SK-N-SH treated with all-trans-retinoic acid at 6 μM for 48 hours (cell line): Measurements from ENCODE around the gene FAM9B.

ENCODE experiments used
- ATAC-seq: fragments of 200-7000 bp; cut with Tn5 transposase; 3 replicates; pipeline ENCODE4 v1.9.1; 2020; ENCODE audit warnings: mild to moderate bottlenecking, moderate library complexity
- ARNTL ChIP-seq: fragments of 450-650 bp; formaldehyde crosslinking; IDR thresholded peaks from 2 replicates; pipeline ENCODE4 v1.5.0; 2020; ENCODE audit warnings: low read depth, mild to moderate bottlenecking, moderate library complexity, borderline replicate concordance
- BACH2 ChIP-seq: fragments of 250-450 bp; sonication (Bioruptor Pico); IDR thresholded peaks from 2 replicates; pipeline ENCODE4 v1.9.0; 2021; ENCODE audit warnings: mild to moderate bottlenecking, borderline replicate concordance
- CSDC2 ChIP-seq: fragments of 250-450 bp; sonication (Bioruptor Pico); IDR thresholded peaks from 2 replicates; pipeline ENCODE4 v1.5.0; 2020; ENCODE audit warnings: mild to moderate bottlenecking, moderate library complexity
- ESRRG ChIP-seq: fragments of 250-450 bp; sonication (Bioruptor Pico); IDR thresholded peaks from 2 replicates; pipeline ENCODE4 v1.6.1; 2021; ENCODE audit warnings: mild to moderate bottlenecking
- GLIS3 ChIP-seq: fragments of 250-450 bp; sonication (Bioruptor Pico); IDR thresholded peaks from 2 replicates; pipeline ENCODE4 v1.5.0; 2020; ENCODE audit warnings: mild to moderate bottlenecking, moderate library complexity
- OSR1 ChIP-seq: fragments of 250-450 bp; sonication (Bioruptor Pico); IDR thresholded peaks from 2 replicates; pipeline ENCODE4 v1.8.0; 2022; ENCODE audit warnings: moderate library complexity, mild to moderate bottlenecking, inconsistent platforms
- RARB ChIP-seq: fragments of 250-450 bp; sonication (Bioruptor Pico); IDR thresholded peaks from 2 replicates; pipeline ENCODE4 v1.8.0; 2021; ENCODE audit warnings: mild to moderate bottlenecking, moderate library complexity
- ZC3H10 ChIP-seq: fragments of 250-450 bp; sonication (Bioruptor Pico); IDR thresholded peaks from 2 replicates; pipeline ENCODE4 v1.5.1; 2021; ENCODE audit warnings: mild to moderate bottlenecking, moderate library complexity
- ZFP3 ChIP-seq: fragments of 250-450 bp; sonication (Bioruptor Pico); IDR thresholded peaks from 2 replicates; pipeline ENCODE4 v1.5.0; 2020; ENCODE audit warnings: mild to moderate bottlenecking, moderate library complexity
- ZNF565 ChIP-seq: fragments of 450-650 bp; formaldehyde crosslinking; conservative IDR thresholded peaks from 2 replicates; pipeline ENCODE4 v1.5.0; 2020; ENCODE audit warnings: low read depth, mild to moderate bottlenecking, moderate library complexity
- ZNF8 ChIP-seq: fragments of 450-650 bp; formaldehyde crosslinking; IDR thresholded peaks from 2 replicates; pipeline ENCODE4 v1.5.0; 2020; ENCODE audit warnings: mild to moderate bottlenecking, moderate library complexity
- TF ChIP-seq, protein P1 (sequence below): fragments of 250-450 bp; sonication (Bioruptor Pico); IDR thresholded peaks from 2 replicates; pipeline ENCODE4 v1.5.1; 2020; ENCODE audit warnings: low read depth, mild to moderate bottlenecking, moderate library complexity
- TF ChIP-seq, protein P2 (sequence below): fragments of 250-450 bp; sonication (Bioruptor Pico); IDR thresholded peaks from 2 replicates; pipeline ENCODE4 v1.8.0; 2020; ENCODE audit warnings: mild to moderate bottlenecking, moderate library complexity, borderline replicate concordance
- TF ChIP-seq, protein P3 (sequence below): fragments of 250-450 bp; sonication (Bioruptor Pico); IDR thresholded peaks from 2 replicates; pipeline ENCODE4 v1.5.1; 2021; ENCODE audit warnings: mild to moderate bottlenecking, moderate library complexity
- TF ChIP-seq, protein P4 (sequence below): fragments of 250-450 bp; sonication (Bioruptor Pico); IDR thresholded peaks from 2 replicates; pipeline ENCODE4 v1.8.0; 2021; ENCODE audit warnings: low read depth, mild to moderate bottlenecking, moderate library complexity, borderline replicate concordance
- TF ChIP-seq, protein P5 (sequence below): fragments of 250-450 bp; sonication (Bioruptor Pico); IDR thresholded peaks from 2 replicates; pipeline ENCODE4 v1.5.0; 2020; ENCODE audit warnings: mild to moderate bottlenecking, moderate library complexity

FAM9B gene

DNA sequence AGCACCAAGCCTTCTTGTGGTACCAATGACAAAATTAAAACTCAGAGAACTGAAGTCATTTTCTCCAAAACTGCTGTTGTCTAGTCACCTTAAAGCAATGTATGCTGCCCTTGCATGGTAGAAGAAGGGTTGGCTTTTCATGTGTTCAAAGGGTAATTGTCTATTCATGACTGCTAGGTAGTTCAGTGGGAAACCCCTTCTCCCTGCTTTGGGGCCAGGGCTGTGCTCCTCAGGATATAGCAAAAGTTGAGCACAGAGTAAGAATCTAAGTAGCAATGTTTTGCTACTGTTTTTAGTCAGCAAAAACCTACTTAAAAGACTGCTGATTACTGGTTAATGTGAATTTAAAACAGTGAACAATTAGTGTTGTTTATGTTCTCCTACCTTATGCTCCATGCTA, 30.8 kb upstream of the FAM9B start:
- no peak for ATAC-seq
- TF ChIP-seq, protein P1, sequence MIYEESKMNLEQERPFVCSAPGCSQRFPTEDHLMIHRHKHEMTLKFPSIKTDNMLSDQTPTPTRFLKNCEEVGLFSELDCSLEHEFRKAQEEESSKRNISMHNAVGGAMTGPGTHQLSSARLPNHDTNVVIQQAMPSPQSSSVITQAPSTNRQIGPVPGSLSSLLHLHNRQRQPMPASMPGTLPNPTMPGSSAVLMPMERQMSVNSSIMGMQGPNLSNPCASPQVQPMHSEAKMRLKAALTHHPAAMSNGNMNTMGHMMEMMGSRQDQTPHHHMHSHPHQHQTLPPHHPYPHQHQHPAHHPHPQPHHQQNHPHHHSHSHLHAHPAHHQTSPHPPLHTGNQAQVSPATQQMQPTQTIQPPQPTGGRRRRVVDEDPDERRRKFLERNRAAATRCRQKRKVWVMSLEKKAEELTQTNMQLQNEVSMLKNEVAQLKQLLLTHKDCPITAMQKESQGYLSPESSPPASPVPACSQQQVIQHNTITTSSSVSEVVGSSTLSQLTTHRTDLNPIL (CRISPR knock-in tag): no peak
- TF ChIP-seq, protein P2, sequence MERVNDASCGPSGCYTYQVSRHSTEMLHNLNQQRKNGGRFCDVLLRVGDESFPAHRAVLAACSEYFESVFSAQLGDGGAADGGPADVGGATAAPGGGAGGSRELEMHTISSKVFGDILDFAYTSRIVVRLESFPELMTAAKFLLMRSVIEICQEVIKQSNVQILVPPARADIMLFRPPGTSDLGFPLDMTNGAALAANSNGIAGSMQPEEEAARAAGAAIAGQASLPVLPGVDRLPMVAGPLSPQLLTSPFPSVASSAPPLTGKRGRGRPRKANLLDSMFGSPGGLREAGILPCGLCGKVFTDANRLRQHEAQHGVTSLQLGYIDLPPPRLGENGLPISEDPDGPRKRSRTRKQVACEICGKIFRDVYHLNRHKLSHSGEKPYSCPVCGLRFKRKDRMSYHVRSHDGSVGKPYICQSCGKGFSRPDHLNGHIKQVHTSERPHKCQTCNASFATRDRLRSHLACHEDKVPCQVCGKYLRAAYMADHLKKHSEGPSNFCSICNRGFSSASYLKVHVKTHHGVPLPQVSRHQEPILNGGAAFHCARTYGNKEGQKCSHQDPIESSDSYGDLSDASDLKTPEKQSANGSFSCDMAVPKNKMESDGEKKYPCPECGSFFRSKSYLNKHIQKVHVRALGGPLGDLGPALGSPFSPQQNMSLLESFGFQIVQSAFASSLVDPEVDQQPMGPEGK: no peak
- no peak for TF ChIP-seq ZC3H10 (CRISPR knock-in tag)
- TF ChIP-seq BACH2: no peak
- no peak for TF ChIP-seq ZNF8
- no peak for TF ChIP-seq ZNF565
- TF ChIP-seq, protein P3, sequence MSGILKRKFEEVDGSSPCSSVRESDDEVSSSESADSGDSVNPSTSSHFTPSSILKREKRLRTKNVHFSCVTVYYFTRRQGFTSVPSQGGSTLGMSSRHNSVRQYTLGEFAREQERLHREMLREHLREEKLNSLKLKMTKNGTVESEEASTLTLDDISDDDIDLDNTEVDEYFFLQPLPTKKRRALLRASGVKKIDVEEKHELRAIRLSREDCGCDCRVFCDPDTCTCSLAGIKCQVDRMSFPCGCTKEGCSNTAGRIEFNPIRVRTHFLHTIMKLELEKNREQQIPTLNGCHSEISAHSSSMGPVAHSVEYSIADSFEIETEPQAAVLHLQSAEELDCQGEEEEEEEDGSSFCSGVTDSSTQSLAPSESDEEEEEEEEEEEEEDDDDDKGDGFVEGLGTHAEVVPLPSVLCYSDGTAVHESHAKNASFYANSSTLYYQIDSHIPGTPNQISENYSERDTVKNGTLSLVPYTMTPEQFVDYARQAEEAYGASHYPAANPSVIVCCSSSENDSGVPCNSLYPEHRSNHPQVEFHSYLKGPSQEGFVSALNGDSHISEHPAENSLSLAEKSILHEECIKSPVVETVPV (CRISPR knock-in tag): no peak
- no peak for TF ChIP-seq CSDC2
- no peak for TF ChIP-seq ARNTL (CRISPR knock-in tag)
- TF ChIP-seq GLIS3 (CRISPR knock-in tag): no peak
- TF ChIP-seq ZFP3: no peak
- TF ChIP-seq ESRRG: no peak
- TF ChIP-seq, protein P4, sequence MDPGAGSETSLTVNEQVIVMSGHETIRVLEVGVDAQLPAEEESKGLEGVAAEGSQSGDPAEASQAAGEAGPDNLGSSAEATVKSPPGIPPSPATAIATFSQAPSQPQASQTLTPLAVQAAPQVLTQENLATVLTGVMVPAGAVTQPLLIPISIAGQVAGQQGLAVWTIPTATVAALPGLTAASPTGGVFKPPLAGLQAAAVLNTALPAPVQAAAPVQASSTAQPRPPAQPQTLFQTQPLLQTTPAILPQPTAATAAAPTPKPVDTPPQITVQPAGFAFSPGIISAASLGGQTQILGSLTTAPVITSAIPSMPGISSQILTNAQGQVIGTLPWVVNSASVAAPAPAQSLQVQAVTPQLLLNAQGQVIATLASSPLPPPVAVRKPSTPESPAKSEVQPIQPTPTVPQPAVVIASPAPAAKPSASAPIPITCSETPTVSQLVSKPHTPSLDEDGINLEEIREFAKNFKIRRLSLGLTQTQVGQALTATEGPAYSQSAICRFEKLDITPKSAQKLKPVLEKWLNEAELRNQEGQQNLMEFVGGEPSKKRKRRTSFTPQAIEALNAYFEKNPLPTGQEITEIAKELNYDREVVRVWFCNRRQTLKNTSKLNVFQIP (CRISPR knock-in tag): no peak

DNA sequence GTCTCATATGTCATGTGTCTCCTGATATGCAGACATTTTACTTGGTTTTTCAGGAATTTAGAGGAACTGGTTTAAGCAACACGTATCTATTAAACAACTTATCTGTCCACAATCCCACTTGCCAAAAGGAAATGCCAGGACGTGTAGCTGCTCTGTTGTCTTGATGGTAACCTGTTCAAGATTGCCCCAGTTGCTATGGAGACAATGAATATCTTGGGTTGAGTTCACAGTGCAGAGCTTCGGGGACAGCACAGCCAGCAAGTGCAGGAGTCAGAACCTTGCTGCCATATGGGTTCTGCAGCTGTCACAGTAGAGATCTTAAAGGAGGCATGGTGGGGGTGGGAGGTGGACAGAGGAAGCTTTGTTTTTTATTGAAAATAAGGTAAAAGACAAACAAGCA, 28.7 kb upstream of the FAM9B start:
- ATAC-seq: no peak
- no peak for TF ChIP-seq OSR1 (CRISPR knock-in tag)
- TF ChIP-seq CSDC2: no peak
- TF ChIP-seq ZNF565: no peak
- TF ChIP-seq, protein P1 (CRISPR knock-in tag): no peak

DNA sequence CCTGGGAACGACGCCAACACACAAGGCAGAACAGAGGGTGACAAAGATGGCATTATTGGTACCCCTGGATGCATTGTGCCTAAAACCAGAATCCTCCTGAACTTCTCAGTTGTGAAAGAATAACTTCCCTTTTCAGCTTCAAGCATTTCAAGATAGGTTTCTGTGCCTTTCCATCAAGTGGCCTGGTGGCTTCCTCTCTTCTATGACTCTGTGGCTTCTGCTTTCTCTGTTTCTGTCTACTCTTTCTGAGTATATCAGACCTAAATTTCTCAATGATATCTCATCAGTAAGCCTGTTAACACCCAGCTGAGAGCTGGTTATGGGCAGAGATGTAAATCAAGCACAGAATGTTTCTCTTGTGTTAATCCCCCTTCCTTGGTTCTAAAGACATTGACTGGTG, 21.4 kb upstream of the FAM9B start:
- no peak for ATAC-seq
- no peak for TF ChIP-seq ARNTL (CRISPR knock-in tag)
- no peak for TF ChIP-seq ZC3H10 (CRISPR knock-in tag)
- TF ChIP-seq, protein P4 (CRISPR knock-in tag): no peak
- TF ChIP-seq, protein P5, sequence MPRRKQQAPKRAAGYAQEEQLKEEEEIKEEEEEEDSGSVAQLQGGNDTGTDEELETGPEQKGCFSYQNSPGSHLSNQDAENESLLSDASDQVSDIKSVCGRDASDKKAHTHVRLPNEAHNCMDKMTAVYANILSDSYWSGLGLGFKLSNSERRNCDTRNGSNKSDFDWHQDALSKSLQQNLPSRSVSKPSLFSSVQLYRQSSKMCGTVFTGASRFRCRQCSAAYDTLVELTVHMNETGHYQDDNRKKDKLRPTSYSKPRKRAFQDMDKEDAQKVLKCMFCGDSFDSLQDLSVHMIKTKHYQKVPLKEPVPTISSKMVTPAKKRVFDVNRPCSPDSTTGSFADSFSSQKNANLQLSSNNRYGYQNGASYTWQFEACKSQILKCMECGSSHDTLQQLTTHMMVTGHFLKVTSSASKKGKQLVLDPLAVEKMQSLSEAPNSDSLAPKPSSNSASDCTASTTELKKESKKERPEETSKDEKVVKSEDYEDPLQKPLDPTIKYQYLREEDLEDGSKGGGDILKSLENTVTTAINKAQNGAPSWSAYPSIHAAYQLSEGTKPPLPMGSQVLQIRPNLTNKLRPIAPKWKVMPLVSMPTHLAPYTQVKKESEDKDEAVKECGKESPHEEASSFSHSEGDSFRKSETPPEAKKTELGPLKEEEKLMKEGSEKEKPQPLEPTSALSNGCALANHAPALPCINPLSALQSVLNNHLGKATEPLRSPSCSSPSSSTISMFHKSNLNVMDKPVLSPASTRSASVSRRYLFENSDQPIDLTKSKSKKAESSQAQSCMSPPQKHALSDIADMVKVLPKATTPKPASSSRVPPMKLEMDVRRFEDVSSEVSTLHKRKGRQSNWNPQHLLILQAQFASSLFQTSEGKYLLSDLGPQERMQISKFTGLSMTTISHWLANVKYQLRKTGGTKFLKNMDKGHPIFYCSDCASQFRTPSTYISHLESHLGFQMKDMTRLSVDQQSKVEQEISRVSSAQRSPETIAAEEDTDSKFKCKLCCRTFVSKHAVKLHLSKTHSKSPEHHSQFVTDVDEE (CRISPR knock-in tag): no peak
- TF ChIP-seq RARB (CRISPR knock-in tag): no peak
- TF ChIP-seq, protein P1 (CRISPR knock-in tag): no peak
